Measurements from ENCODE around the gene CCDC86. TPM values are rescaled to one million over a fixed set of nuclear protein-coding genes. Genes with fewer than 3 reads are reported as not detected.

CCDC86 gene
- total and polyA plus RNA-seq, 2 of the 4 experiments (the other 2 are of a cell fraction), result 9.5 to 34.0 TPM

- in situ Hi-C loops (cut with MboI; ENCODE audit: low sequenced_read_pairs) (no loop called here), intact Hi-C loops (cut with micrococcal nuclease) (no loop called here), dilution Hi-C loops (cut with HindIII; ENCODE audit: low sequenced_read_pairs, unreplicated experiment) (no loop called here)
- H3K14ac ChIP-seq (replicated peaks; ENCODE audit: low read depth, low read length), result no peak overlapping the region
- H3K9ac ChIP-seq (ENCODE audit: low read depth, low read length), result no peak overlapping the region
- no peak overlapping the region for H2BK120ac ChIP-seq (ENCODE audit: low read depth, low read length)
- no peaks in the 10 kb centered on the region; the same call in 1 of the 2 replicates for H3K27me3 ChIP-seq (ENCODE audit: control insufficient read depth, insufficient read depth, low read length)
- H2BK15ac ChIP-seq (ENCODE audit: low read depth, low read length), result no peak overlapping the region
- H3K4me2 ChIP-seq (ENCODE audit: low read depth, low read length), result no peak overlapping the region
- CTCF ChIA-PET, result interaction anchor here (2.0 kb wide), 1 partner anchor 13 kb away, joined by 6 read pairs; no protein-coding TSS in a partner anchor
- no peak overlapping the region for H3K4ac ChIP-seq (ENCODE audit: low read depth, low read length)
- no peak overlapping the region for H2BK5ac ChIP-seq (ENCODE audit: low read depth, low read length, poor library complexity, severe bottlenecking)
- H3K27ac ChIP-seq (ENCODE audit: insufficient read depth, low read length), result no peak overlapping the region
- no peak overlapping the region for H2AK5ac ChIP-seq (ENCODE audit: low read depth, low read length)
- no peaks in the 10 kb centered on the region for H3K36me3 ChIP-seq (ENCODE audit: control insufficient read depth, insufficient read depth, low read length)
- H3K23ac ChIP-seq (ENCODE audit: low read depth, low read length), result no peak overlapping the region
- POLR2A ChIA-PET (ENCODE audit: unreplicated experiment), result no interaction called here
- WGBS, 2 experiments (ENCODE audit: extremely low coverage in 2 of 2, insufficient read length in 1 of 2), result 75% methylated on average over 2 of the region's 13 CpGs; no CpG with 5 or more reads in 1 of the 2 experiments
- H4K20me1 ChIP-seq (ENCODE audit: insufficient read depth, low read length), result no peaks in the 10 kb centered on the region
- H2BK20ac ChIP-seq (ENCODE audit: low read depth, low read length), result no peak overlapping the region
- no peak overlapping the region for H3K18ac ChIP-seq (ENCODE audit: low read depth, low read length)
- H3K4me3 ChIP-seq (ENCODE audit: insufficient read depth, low read depth, low read length), result no peak overlapping the region
- H3K9me1 ChIP-seq (ENCODE audit: insufficient read depth, low read length), result peaks cover 23% of the 10 kb centered on the region
- H4K91ac ChIP-seq (ENCODE audit: insufficient read depth, low read depth, low read length), result no peak overlapping the region
- H2AFZ ChIP-seq (replicated peaks; ENCODE audit: low read length, poor library complexity), result no peak overlapping the region
- DNase-seq (no peak), ATAC-seq (ENCODE audit: low read depth) (no peak)
- H2AK9ac ChIP-seq (replicated peaks; ENCODE audit: low read depth, low read length, poor library complexity), result no peak overlapping the region
- H4K8ac ChIP-seq (ENCODE audit: low read depth in 2 of 2, low read length in 2 of 2), result no peak overlapping the region
- H3K56ac ChIP-seq (ENCODE audit: extremely low read depth, insufficient read depth, low read length), result no peak overlapping the region
- no peaks in the 10 kb centered on the region for H3K9me3 ChIP-seq (ENCODE audit: control insufficient read depth, insufficient read depth, low read length)
- 0 out of 4 replicates have a peak, but pooled peaks cover 0 to 3% of the 10 kb centered on the region in 2 experiments for H3K79me1 ChIP-seq (ENCODE audit: low read depth in 1 of 2, low read length in 2 of 2)
- peaks cover 22% of the 10 kb centered on the region for H3K4me1 ChIP-seq (ENCODE audit: control insufficient read depth, insufficient read depth, low read length)
- no peak overlapping the region for H4K5ac ChIP-seq (ENCODE audit: low read depth, low read length)
- no TSS peak for BruUV-seq (replicated peaks)
- TF ChIP-seq, protein P1, sequence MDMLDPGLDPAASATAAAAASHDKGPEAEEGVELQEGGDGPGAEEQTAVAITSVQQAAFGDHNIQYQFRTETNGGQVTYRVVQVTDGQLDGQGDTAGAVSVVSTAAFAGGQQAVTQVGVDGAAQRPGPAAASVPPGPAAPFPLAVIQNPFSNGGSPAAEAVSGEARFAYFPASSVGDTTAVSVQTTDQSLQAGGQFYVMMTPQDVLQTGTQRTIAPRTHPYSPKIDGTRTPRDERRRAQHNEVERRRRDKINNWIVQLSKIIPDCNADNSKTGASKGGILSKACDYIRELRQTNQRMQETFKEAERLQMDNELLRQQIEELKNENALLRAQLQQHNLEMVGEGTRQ (IDR thresholded peaks at IDR 0.05; ENCODE audit: low read depth, low read length), result no peak
- TF ChIP-seq SMC3 (IDR thresholded peaks at IDR 0.05; ENCODE audit: low read depth, low read length) (no peak), RFX5 (IDR thresholded peaks at IDR 0.05; ENCODE audit: low read depth, low read length) (no peak), BHLHE40 (IDR thresholded peaks at IDR 0.05; ENCODE audit: low read depth, low read length) (no peak), RAD21 (IDR thresholded peaks at IDR 0.05; ENCODE audit: low read length) (no peak), MXI1 (IDR thresholded peaks at IDR 0.05; ENCODE audit: borderline replicate concordance, low read depth, low read length) (no peak), CTCF (conservative IDR thresholded peaks at IDR 0.05; ENCODE audit: low read depth, low read length) (no peak), NFE2L2 (IDR thresholded peaks at IDR 0.05; ENCODE audit: low read depth, low read length) (no peak), FOS (IDR thresholded peaks at IDR 0.05; ENCODE audit: low read depth, low read length) (no peak), MAZ (IDR thresholded peaks at IDR 0.05; ENCODE audit: borderline replicate concordance, low read depth, low read length) (no peak), RCOR1 (IDR thresholded peaks at IDR 0.05; ENCODE audit: insufficient replicate concordance, low read length) (no peak), POLR2A (IDR thresholded peaks at IDR 0.05; ENCODE audit: low read depth, low read length) (no peak), MAFK (IDR thresholded peaks at IDR 0.05; ENCODE audit: low read depth, low read length) (no peak)
- TF ChIP-seq, protein P2, sequence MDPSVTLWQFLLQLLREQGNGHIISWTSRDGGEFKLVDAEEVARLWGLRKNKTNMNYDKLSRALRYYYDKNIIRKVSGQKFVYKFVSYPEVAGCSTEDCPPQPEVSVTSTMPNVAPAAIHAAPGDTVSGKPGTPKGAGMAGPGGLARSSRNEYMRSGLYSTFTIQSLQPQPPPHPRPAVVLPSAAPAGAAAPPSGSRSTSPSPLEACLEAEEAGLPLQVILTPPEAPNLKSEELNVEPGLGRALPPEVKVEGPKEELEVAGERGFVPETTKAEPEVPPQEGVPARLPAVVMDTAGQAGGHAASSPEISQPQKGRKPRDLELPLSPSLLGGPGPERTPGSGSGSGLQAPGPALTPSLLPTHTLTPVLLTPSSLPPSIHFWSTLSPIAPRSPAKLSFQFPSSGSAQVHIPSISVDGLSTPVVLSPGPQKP (IDR thresholded peaks at IDR 0.05; ENCODE audit: borderline replicate concordance, low read depth, low read length), result no peak
Observed at GRCh38 chr11:60874421-60875365, 32.8 kb downstream of the CCDC86 start.

Data from IMR-90 (cell line).